Memory B cell (primary cell): ENCODE results near the gene TRIAP1.

Source experiments
- ATAC-seq: fragments of 150-1000 bp; cut with Tn5 transposase; 2 replicates; pipeline ENCODE4 v1.10.0; 2021; ENCODE audit warnings: low read depth, mild to moderate bottlenecking, moderate library complexity
- DNase-seq, 2 donors: peaks; one replicate each; pipeline ENCODE4 v3.0.0; 2022; ENCODE audit warnings: low spot score in 2 of 2
- H3K27ac Mint-ChIP-seq: one replicate; pipeline ENCODE4 v1.8.0; 2022; ENCODE audit warnings: mild to moderate bottlenecking, moderate library complexity, mixed read lengths
- H3K27me3 Mint-ChIP-seq: one replicate; pipeline ENCODE4 v1.8.0; 2022; ENCODE audit warnings: mixed read lengths
- H3K36me3 Mint-ChIP-seq: one replicate; pipeline ENCODE4 v1.8.0; 2022; ENCODE audit warnings: mild to moderate bottlenecking, mixed read lengths
- H3K4me1 Mint-ChIP-seq: one replicate; pipeline ENCODE4 v1.8.0; 2022; ENCODE audit warnings: mixed read lengths
- H3K4me3 Mint-ChIP-seq: one replicate; pipeline ENCODE4 v1.8.0; 2022; ENCODE audit warnings: mild to moderate bottlenecking, moderate library complexity, mixed read lengths
- H3K9me3 Mint-ChIP-seq: one replicate; pipeline ENCODE4 v1.8.0; 2022; ENCODE audit warnings: mixed read lengths

TRIAP1 gene

DNA sequence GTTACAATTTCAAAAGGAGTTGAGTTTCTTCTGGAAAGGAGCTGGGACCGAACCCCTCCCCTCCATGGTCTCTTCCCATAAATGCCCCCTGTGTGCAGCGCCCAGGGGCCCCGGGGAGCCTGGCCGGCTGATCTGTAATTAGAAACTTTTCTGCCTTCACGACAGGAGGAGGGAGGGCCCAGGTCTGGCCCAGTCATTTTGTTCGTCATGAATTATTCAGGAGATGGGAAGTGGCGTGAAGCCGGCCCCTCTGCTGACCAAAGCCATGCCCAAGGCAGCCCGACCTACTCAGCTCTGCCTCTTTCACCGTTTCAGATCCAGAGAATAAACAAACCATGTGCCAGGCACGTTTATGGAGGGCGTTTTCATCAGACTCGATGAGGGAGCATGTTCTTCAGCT lies 44.0 kb downstream of the TRIAP1 start:
- no peaks in the 10 kb centered on the region for H3K36me3 Mint-ChIP-seq
- peaks cover 18% of the 10 kb centered on the region for H3K27me3 Mint-ChIP-seq
- DNase-seq, result no peak
- H3K4me3 Mint-ChIP-seq, result no peak overlapping the region
- no peaks in the 10 kb centered on the region for H3K9me3 Mint-ChIP-seq
- ATAC-seq, result no peak
- H3K4me1 Mint-ChIP-seq, result no peaks in the 10 kb centered on the region
- no peak overlapping the region for H3K27ac Mint-ChIP-seq

GRCh38 chr12:120399531-120399930 lies 46.7 kb downstream of the TRIAP1 start:
- H3K36me3 Mint-ChIP-seq, result no peaks in the 10 kb centered on the region
- DNase-seq (no peak), ATAC-seq (no peak)
- H3K4me1 Mint-ChIP-seq, result peaks cover 2% of the 10 kb centered on the region
- no peaks in the 10 kb centered on the region for H3K9me3 Mint-ChIP-seq
- H3K27me3 Mint-ChIP-seq, result peaks cover 31% of the 10 kb centered on the region
- no peak overlapping the region for H3K27ac Mint-ChIP-seq
- no peak overlapping the region for H3K4me3 Mint-ChIP-seq

DNA sequence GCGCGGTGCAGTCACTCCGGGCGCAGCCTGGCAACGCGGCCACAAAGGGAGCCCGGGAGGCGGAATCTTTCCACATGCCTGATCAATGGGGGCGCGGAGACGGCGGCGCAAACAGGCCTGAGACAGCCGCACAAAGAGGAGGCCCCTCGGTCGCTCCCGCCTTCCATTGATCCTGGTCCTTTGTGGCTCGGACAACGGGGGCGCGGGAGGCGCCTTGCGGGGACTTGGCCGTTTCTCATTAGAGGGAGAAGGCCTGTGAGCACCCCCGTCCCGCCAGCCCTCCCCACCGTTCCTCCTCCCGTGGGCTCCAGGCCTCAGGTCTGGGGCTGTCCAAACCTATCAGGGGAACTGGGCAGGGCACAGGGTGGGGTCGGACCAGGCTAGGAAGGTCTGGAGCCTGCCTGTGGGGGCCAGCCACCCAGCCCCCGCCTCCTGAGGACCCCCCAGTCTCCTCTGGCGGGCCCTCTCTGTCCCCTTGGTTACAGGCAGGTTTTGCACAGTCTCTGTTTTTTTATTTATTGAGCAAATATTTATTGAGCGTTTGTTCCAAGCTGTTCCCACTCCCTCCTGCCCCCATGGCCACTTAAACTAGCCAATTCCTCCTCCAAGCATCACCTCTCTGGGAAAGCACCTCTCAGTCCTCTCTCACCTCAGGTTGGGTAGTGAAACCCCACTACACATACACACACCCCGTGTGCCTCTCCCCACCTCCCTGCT lies 48.2 kb downstream of the TRIAP1 start:
- Mint-ChIP-seq H3K9me3 (no peaks in the 10 kb centered on the region), H3K4me3 (no peak overlapping the region), H3K4me1 (peaks cover 2% of the 10 kb centered on the region), H3K27ac (no peak overlapping the region), H3K27me3 (peaks cover 31% of the 10 kb centered on the region), H3K36me3 (no peaks in the 10 kb centered on the region)
- DNase-seq (no peak), ATAC-seq (no peak)

DNA sequence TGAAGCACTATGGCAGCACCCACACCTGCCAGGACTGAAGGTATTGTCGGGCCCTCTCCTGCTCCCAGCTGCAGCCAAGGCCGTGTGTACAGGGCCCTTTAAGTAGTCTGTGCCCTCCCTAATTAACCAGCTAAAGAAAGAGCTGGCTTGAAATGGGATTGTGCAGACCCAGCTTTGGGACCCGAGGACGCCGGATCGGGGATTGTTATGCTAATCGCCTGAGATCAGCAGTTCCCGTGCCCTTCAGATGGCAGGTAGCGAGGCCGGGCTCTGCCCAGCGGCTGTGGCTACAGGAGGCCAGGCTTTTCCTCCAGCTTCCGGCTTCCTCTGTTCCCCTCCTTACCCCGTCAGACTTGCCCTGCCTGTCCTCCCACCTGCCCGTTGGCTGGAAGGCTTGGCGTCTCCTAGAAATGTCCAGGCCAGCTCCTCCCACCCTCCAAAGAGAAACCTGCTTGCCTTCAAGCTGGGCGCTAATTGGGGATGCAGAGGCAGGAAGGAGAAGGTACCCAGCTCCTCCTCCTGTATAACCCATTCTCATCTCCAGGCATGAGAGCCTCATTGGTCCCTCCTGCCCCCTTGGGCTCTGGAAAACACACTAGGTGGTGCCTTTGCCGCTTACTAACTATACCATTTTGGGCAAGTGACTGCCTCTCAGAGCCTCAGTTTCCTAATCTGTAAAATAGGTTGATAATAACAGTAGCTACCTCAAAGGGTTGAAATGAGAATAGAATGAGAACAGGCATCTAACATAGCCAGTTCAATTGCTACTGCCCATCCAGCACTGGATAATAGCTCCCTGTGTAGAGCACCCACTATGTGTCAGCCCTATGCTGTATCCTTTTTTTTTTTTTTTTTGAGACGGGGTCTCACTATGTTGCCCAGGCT lies 51.5 kb downstream of the TRIAP1 start:
- H3K27me3 Mint-ChIP-seq, result peaks cover 27% of the 10 kb centered on the region
- no peak for DNase-seq
- no peak for ATAC-seq
- peaks cover 2% of the 10 kb centered on the region for H3K4me1 Mint-ChIP-seq
- H3K27ac Mint-ChIP-seq, result no peak overlapping the region
- H3K36me3 Mint-ChIP-seq, result peaks cover 3% of the 10 kb centered on the region
- no peak overlapping the region for H3K4me3 Mint-ChIP-seq
- H3K9me3 Mint-ChIP-seq, result peaks cover 6% of the 10 kb centered on the region
